ENCODE results near the gene MMP25.

The MMP25 gene

DNA sequence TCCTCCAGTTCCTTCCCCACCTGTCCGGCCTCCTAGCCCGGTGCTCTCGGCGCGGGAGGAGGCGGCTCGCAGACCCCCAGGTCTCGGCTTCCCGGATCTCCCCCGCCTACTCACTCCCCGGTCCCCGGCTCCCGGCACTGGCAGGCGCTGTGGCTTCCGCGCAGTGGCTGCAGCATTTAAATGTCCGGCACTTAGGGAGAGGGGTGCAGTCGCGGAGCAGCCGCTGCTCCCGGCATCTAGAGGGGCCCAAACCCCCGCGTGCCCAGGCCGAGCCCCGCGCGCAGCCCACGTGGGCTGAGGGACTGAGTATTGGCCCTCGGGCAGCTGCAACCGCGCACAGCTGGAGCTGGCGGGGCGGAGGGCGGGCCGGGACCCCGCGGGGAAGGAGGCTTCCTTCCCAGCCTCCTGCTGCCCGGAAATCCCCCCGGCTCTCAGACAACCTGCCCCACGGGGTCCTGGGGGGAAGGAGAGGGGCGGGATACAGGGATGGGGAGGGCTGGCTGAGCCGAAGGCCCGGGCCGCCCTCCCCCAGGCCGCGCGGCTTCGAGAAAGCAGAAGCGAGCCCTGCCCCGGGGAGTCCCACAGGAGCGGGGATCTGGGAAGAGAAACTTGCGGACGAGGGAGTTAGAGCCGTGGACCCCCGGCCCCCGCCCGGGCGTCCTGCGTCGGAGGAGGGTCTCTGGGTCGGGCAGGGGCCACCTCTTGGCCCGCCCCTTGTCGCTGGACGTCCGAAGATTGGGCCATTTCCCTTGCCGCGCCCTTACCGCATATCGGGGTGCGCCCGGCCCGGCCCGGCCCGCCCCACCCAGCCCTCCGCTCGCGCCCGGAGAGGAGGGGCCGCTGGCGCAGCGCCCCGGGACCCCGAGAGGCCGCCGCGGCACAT, at the start of gene MMP25:
Gene MMP25 (plus strand): TSS at position 804 of the 883 bp plus-strand sequence. CDS start 357 bp downstream, outside the sequence.
- DNase-seq (ENCODE audit: low spot score): no peak

DNA sequence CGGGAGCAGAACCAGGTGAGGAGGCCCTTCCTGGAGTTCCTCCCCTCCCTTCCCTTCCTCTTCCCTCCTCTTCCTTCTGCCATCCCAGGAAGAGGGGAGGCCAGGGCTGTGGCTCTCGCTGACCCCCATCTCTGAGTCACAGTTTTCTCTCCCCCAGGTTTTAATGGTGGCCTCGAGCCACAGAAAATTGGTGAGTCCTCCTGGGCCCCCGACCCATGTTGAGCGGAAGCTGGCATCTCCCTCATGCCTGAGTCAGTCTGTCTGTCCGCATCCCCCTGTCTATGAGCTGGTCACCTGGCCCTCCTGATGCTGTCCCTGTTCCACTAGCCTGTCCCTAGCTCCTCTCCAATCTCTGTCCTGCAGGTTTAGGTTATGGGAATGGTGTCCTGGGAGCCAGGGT, 46.4 kb upstream of the MMP25 start:
- no peak for DNase-seq (ENCODE audit: low spot score)

DNA sequence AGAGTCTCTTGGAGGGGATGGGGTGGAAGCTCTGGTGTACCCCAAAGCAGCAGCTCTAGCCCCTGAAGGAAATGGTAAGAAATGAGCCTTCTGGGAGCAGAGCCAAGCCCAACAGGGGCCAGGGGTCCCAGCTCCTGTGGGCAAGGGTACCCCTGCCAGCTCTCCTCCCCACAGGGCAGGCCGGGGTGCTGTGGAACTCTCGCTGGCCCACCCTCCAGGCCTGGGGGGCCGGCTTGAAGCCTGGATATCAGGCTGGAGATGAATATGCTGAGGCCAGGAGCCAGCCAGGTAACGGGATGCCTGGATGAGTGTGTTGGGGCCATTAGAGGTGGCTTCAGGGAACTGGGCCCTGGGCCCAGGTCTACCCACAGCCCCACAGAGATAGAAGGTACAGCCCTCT, 45.8 kb upstream of the MMP25 start:
- DNase-seq (ENCODE audit: low spot score): no peak

DNA sequence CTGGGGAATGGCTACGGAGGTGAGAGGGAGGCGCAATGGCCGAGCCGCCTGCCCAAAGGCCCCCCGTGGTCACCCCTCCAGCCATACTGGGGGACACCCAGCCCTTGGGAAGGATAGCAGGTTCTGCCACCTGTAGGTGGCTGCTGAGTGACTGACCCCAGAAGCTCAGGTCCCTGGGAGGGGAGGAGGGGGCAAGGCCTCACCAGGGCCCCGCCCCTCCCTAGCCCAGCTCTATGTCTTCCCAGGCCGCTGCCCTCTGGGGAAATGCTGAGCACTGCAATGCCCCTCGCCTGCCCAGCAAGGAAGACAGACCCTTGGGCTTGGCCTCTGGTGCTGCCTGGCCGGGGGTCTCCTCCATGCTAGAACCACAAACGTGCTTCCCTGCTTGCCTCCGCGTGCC, 45.0 kb upstream of the MMP25 start:
- DNase-seq (ENCODE audit: low spot score): no peak

- peak; percentile 100 for DNase-seq (ENCODE audit: low spot score)
These were observed 42.6 kb upstream of the MMP25 start for GRCh38 chr16:3003582-3004270.

- DNase-seq (ENCODE audit: low spot score): no peak
These were observed 42.0 kb upstream of the MMP25 start for GRCh38 chr16:3004319-3004718.

DNA sequence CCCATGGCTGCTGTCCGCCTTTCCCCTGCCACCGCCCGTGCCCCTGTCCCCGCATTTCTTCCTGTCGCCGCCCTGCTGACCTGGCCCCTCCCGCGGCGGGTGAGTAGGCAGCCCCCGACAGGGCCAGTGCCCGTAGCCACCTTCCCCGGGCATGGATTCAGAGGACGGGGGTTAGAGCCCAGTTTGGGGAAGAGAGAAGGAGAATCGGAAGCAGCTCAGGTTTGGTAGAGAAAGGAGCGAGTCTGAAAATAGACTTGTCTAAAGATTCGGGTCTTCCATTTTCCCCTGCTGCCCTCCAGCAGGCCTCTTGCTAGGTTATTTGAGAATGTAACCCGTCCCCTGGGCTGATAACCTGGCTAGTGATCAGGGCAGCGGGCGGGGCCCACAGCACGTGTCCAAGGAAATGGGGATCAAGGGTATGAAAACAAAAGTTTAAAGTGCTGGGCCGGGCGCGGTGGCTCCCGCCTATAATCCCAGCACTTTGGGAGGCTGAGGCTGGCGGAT, 41.5 kb upstream of the MMP25 start:
- no peak for DNase-seq (ENCODE audit: low spot score)

GRCh38 chr16:3007059-3007956, 39.1 kb upstream of the MMP25 start:
- DNase-seq (ENCODE audit: low spot score): no peak

- DNase-seq (ENCODE audit: low spot score): no peak
These were observed 38.2 kb upstream of the MMP25 start for GRCh38 chr16:3007957-3008689.

DNA sequence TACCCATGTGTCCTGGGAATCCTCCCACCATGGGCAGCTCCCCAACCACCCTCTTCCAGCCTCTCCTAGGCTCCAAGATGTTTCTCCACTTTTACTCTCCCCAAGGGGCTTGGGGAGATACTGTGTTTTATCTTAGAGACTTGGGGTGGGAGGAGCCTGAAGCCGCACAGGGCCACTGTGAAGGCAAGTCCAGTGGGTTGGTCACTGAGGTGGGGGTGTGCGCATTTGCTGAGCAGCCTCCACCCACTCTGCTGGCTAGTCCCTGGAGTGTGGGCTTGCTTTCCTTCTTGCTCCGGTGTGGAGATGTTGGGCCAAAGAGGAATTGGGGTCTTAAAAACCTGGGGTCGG, 37.7 kb upstream of the MMP25 start:
- no peak for DNase-seq (ENCODE audit: low spot score)

- DNase-seq (ENCODE audit: low spot score): no peak
These were observed 36.6 kb upstream of the MMP25 start for GRCh38 chr16:3009568-3010390.

- no peak for DNase-seq (ENCODE audit: low spot score)
These were observed 35.9 kb upstream of the MMP25 start for GRCh38 chr16:3010510-3010909.

DNA sequence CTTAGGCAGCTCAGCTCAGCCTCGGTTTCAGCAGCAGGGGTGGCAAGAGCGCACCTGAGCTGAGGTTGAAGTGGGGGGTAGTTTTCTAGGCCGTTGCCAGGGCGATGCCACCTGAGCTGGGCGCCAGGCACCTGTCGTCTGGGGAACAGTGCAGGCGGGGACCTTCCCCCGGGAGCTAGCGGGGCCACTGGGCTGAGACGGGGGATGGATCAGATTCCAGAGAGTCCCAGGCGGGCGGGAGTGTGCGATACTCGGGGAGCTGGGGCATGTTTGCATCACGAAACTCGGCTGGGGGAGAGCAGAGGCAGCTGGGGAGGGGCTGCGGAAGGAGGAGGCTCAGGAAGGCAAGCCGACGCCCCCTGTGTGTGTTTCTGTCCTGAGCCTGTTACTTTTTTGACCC, 34.1 kb upstream of the MMP25 start:
- no peak for DNase-seq (ENCODE audit: low spot score)

- no peak for DNase-seq (ENCODE audit: low spot score)
These were observed 33.4 kb upstream of the MMP25 start, which contains the start of gene CLDN9 for GRCh38 chr16:3012828-3013420. Gene CLDN9, plus strand, starts transcription at chr16:3012923. Its CDS starts 440 bp downstream, at chr16:3013363.

DNA sequence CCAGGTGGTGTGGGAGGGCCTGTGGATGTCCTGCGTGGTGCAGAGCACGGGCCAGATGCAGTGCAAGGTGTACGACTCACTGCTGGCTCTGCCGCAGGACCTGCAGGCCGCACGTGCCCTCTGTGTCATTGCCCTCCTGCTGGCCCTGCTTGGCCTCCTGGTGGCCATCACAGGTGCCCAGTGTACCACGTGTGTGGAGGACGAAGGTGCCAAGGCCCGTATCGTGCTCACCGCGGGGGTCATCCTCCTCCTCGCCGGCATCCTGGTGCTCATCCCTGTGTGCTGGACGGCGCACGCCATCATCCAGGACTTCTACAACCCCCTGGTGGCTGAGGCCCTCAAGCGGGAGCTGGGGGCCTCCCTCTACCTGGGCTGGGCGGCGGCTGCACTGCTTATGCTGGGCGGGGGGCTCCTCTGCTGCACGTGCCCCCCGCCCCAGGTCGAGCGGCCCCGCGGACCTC, 32.8 kb upstream of the MMP25 start:
- DNase-seq (ENCODE audit: low spot score): no peak

DNA sequence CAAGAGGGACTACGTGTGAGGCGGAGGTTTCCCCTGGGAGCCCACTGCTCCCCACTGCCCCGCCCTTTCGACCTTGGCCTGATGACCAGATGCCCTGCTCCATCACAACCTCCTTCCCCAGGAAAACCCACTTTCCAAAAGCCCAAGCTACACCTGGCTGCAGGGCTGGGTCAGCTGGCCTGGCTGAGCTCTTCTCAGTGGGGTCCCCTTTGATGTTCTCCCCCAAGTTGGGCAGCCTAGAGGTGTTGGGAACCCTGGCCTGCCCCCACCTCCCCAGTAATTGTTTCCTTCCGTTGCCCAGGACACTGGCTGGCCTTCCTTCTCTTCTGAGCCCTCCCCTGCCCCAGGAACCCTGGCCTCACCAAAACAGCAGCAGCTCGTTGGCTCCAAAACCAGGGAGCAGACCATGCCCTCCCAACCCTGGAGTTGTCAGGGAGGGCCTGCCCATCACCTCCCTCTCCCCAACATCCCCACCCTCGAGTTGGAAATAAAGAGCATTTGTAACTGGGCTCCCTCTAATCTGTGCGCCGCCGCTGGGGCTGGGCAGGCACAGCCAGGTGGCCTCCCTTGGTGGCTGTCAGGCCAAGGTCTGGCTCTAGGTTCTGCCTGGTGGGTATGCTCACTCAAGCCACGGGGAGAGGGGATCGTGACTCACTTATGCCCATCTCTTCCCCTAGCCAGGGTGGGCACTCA, 32.2 kb upstream of the MMP25 start:
- DNase-seq (ENCODE audit: low spot score): no peak

- no peak for DNase-seq (ENCODE audit: low spot score)
These were observed 31.4 kb upstream of the MMP25 start for GRCh38 chr16:3014971-3015370.

GRCh38 chr16:3015865-3016521, 30.4 kb upstream of the MMP25 start:
- DNase-seq (ENCODE audit: low spot score): no peak

- DNase-seq (ENCODE audit: low spot score): no peak
These were observed 29.0 kb upstream of the MMP25 start for GRCh38 chr16:3017344-3017743.
